HG03354 (cell line): ENCODE results near the gene DPM3.
"Not testable (repeated sequence)": the region's sequence is repeated elsewhere in the genome, so short reads cannot be mapped to it uniquely, and the experiment has no call there.

Experiments
- ATAC-seq: cut with Tn5 transposase; IDR thresholded peaks from one replicate; pipeline ENCODE4 v1.9.1; 2021; ENCODE audit warnings: mild to moderate bottlenecking; ENCODE audit not compliant: unreplicated experiment, poor library complexity, severe bottlenecking

DPM3 gene

DNA sequence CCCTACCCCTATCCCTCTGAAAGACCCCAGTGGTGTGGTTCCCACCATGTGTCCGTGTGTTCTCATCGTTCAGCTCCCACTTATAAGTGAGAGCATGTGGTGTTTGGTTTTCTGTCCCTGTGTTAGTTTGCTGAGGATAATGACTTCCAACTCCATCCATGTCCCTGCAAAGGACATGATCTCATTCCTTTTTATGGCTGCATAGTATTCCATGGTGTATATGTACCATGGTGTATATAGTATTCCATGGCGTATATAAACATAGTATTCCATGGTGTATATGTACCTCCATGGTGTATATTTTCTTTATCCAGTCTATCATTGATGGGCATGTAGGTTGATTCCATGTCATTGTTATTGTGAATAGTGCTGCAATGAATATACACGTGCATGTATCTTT, 23.5 kb upstream of the DPM3 start:
- ATAC-seq: not testable (repeated sequence)

DNA sequence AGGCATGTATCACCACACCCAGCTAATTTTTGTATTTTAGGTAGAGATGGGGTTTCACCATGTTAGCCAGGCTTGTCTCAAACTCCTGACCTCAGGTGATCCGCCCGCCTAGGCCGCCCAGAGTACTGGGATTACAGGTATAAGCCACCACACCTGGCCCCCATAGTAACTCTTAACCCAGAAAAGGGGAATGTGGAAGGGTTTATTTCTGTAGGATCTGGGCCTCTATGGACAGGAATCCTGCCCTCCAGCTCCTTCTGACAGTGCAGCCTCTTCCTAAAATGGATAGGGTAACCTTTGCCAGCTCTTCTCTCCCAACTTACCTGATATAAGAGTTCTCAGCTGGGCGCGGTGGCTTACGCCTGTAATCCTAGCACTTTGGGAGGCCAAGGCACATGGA, 22.3 kb upstream of the DPM3 start:
- ATAC-seq: not testable (repeated sequence)

GRCh38 chr1:155160128-155160527, 19.8 kb upstream of the DPM3 start:
- ATAC-seq: no peak

GRCh38 chr1:155158991-155159390, 18.7 kb upstream of the DPM3 start:
- no peak for ATAC-seq

DNA sequence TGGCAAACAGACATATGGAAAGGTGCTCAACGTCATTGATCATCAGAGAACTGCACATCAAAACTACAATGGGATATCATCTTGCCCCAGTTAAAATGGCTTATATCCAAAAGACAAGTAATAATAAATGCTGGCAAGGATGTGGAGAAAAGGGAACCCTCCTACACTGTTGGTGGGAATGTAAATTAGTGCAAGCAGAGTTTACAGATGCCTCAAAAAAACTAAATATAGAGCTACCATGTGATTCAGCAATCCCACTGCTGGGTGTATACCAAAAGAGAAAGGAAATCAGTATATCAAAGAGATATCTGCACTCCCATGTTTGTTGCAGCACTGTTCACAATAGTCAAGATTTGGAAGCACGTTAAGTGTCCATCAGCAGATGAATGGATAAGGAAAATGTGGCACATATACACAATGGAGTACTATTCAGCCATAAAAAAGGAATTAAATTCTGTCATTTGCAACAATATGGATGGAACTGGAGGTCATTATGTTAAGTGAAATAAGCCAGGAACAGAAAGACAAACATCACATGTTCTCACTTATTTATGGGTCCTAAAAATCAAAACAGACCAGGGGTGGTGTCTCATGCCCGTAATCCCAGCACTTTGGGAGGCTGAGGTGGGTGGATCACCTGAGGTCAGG, 15.8 kb upstream of the DPM3 start:
- ATAC-seq: not testable (repeated sequence)

DNA sequence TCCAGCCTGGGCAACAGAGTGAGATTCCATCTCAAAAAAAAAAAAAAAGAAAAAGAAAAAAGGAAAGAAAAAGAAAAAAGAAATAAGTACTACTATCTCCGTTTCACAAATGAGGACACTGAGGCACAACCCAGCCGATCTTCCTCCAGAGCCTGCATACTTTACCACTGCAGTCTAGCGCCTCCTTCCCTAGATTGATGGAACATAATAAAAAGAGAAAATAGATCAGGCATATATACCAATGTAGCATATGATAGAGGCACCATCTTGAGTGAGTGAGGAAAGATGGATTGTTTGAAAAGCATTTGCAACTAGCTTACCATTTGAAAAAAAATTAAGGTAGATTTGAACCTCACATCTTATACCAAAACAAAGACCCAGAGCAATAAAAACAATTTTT, 5.2 kb upstream of the DPM3 start:
- no peak for ATAC-seq

DNA sequence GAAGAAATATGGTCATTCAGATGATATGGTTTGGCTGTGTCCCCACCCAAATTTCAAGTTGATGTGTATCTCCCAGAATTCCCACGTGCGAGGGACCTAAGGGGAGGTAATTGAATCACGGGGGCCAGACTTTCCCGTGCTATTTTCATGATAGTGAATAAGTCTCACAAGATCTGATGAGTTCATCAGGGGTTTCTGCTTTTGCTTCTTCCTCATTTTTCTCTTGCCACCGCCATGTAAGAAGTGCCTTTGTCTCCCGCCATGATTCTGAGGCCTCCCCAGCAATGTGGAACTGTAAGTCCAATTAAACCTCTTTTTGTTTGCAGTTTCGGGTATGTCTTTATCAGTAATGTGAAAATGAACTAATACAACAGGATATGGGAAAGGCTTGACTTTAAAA, 1.4 kb upstream of the DPM3 start:
- no peak for ATAC-seq

DNA sequence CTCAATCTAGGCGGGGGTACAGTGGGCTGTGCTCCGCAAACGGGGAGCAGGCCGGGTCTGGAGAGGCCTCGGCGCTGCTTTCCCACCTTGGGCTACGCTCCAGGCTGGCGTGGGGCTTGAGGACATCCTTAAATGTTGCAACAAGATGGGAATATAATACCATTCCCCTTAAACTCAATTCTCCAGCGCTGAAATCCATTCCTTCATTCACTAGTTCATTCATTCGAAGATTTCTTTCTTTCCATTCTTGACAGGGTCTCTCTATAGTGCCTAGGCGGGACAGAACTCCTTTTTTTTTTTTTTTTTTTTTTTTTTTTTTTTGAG, 261 bp upstream of the DPM3 start:
- no peak for ATAC-seq

DNA sequence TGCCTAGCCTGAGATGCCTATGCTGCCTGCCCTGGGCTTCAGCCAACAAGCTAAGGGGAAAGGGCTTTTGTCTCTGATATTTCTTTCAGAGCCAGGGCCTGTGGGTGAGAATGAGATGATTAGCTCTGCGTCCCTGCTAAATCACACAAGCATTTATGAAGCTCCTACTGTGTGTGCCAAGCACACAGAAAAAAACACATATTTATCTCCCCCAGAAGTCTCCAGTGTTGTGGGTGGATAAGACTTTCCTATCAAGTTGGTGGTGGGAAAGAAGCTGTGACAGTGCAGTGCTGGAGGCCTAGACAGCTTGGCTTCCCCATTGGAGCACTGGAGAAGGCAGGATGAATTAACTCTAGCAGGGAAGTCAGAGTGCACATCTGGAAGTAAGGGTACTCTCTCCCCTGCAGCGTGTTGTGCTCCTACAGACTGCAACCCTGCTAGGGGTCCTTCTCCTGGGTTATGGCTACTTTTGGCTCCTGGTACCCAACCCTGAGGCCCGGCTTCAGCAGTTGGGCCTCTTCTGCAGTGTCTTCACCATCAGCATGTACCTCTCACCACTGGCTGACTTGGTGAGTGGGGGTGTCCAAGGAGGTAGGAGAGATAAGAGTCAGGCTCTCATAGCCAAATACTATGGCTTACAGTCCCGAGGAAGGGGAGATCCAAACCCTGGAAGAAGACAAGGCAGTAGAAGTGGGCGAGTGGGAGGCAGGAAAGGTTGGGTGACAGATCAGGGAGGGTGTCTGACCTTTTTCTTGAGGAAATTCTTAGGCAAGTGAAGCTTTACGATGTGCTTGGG, 3.0 kb downstream of the DPM3 start:
- no peak for ATAC-seq

DNA sequence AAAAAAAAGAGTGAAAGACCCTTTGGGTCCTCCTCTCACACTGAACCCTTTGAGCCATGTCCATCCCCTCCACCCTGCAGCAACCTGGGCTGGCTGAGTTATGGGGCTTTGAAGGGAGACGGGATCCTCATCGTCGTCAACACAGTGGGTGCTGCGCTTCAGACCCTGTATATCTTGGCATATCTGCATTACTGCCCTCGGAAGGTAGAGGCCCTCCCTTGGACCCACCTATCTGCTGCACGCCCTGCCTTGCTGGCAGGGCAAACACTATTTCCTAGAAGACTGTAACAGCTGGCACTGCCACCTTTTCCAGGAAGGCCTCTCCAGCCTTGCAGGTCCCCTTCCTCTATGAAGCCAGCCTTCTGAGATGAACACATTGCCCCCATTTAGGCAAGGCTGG, 3.6 kb downstream of the DPM3 start:
- no peak for ATAC-seq

DNA sequence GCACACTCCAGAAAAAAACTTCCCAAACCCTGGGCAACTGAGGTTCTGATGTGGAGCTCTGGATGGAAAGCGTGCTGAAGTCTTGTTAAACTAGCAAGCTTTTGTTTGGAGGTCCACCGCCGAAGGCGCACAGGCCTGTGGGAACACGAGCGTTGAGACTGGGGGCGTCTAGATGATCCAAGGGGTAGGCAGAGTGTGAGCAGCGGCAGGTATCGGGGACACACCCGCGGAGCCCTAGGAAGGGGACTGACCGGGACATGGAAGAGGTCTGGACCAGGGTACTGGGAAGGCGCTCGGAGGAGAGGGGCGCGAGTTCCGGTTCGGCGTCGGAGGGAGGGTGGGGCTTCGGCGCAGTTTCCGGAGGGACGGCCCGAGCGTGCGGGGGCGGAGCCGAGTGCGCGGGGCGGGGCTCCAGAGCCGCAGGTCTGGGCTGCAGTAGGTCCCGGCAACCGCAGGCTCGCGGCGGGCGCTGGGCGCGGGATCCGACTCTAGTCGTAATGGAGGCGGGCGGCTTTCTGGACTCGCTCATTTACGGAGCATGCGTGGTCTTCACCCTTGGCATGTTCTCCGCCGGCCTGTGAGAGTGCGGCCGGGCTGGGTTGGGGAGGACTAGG, 4.8 kb downstream of the DPM3 start, which contains the start of gene SLC50A1:
SLC50A1 (plus strand) TSS at position 438 of the 614 bp plus-strand sequence; CDS start at position 498, 60 bp downstream.
- peak; percentile 76 for ATAC-seq

DNA sequence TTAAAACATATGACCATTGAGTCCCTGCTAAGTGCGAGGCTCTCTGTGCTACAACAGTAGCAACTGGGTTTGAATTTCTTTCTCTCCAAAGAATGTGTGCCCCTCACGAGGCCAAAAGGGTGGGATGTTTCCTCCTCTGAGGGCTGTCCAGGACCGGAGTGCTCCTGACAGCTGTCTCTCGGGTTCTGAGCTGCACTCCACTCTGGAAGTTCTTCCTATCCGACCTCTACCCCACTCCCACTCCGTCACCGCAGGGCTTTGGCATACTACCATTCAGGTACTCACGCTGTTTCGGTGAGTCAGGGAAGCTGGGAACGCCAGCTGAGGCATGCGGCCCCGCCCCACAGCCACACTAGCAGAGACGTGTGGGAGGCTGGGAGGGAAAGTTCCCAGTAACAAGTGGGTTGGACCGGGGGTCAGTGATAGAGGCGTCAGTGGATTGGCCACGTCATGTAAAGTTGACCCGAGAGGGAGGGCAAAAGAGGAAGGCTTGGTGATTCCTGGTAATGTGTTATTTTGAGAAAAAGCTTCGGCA, 5.4 kb downstream of the DPM3 start:
- ATAC-seq: peak; percentile 19

DNA sequence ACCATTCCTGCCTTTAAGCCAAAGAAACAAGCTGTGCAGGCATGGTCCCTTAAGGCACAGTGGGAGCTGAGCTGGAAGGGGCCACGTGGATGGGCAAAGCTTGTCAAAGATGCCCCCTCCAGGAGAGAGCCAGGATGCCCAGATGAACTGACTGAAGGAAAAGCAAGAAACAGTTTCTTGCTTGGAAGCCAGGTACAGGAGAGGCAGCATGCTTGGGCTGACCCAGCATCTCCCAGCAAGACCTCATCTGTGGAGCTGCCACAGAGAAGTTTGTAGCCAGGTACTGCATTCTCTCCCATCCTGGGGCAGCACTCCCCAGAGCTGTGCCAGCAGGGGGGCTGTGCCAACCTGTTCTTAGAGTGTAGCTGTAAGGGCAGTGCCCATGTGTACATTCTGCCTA, 6.0 kb downstream of the DPM3 start:
- ATAC-seq: no peak

GRCh38 chr1:155133799-155134281, 6.5 kb downstream of the DPM3 start:
- ATAC-seq: no peak

GRCh38 chr1:155131856-155132255, 8.5 kb downstream of the DPM3 start:
- no peak for ATAC-seq

DNA sequence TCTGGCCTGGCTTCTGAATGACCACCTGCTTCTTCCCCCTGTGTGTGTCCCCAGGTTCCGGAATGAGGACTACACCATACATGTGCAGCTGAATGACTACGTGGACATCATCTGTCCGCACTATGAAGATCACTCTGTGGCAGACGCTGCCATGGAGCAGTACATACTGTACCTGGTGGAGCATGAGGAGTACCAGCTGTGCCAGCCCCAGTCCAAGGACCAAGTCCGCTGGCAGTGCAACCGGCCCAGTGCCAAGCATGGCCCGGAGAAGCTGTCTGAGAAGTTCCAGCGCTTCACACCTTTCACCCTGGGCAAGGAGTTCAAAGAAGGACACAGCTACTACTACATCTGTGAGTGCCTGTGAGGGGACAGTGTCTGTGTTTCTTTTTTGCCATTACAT, 9.0 kb downstream of the DPM3 start:
- ATAC-seq: no peak

DNA sequence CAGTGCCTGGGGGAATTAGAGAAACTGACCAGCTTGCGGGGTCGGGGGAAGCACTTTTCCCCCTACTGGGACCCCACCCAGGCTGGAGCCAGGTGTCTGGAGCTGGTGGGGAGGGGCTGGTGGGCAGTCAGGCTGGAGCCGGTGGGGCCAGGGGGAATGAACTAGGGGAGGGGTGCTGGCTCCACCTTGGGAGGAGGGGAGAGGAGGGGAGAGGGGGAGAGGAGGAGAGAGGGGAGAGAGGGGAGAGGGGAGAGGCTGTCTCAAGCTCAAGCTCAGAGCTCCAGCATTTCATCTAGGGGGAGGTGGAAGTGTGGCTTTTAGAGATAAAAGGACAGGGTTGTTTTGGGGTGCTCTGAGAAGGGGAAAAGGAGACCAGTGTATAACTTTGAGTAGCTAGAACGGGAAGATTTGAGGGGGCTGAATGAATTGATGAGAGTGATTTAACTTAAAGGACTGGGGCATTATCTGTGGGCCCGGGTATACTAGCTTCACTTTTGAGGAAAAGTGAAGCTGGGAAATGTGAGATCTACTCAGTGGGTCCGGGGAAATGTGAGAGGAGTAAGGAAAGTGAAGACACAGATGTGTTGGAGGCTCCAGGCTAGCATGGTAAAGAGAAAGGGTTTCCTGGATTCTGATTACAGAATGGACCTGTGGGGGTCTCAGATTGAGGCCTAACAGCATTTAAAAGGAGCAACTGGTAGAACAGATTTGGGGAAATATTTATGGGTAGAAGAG, 9.9 kb downstream of the DPM3 start:
- ATAC-seq: no peak

DNA sequence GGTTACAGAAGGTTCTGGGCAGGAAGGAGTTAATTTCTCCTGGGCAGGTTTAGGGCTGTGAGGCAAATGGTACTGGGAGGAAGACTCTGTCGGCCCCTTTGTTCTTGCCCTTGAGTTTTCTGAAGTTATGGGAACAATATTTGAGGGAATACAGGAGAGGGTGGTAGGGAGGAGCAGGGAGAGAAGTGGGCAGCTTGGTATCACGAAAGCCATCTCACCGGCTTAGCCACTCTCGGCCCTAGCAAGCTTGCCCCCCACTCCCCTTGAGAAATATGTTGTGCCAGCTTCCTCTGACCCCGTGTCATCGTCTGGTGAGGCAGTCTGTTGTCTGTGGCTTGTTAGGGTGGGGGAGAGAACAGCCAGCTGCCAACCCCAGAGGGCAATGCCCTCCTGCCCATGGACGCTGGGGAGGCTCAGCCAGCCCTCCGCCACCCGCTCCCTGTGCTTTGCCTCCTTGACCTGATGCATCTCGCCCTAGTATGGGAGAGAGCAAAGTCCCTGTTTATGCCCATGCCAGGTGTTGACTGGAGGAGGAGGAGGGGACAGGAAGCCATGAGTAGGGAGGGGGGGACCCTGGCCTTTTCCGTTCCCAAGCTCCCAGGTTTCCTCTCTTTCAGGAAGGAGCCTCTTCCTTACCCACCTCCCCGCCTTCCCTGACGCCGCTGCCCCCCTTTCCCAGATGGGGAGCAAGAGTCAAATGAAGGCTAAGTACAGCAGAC, 11.4 kb downstream of the DPM3 start:
- ATAC-seq: no peak

DNA sequence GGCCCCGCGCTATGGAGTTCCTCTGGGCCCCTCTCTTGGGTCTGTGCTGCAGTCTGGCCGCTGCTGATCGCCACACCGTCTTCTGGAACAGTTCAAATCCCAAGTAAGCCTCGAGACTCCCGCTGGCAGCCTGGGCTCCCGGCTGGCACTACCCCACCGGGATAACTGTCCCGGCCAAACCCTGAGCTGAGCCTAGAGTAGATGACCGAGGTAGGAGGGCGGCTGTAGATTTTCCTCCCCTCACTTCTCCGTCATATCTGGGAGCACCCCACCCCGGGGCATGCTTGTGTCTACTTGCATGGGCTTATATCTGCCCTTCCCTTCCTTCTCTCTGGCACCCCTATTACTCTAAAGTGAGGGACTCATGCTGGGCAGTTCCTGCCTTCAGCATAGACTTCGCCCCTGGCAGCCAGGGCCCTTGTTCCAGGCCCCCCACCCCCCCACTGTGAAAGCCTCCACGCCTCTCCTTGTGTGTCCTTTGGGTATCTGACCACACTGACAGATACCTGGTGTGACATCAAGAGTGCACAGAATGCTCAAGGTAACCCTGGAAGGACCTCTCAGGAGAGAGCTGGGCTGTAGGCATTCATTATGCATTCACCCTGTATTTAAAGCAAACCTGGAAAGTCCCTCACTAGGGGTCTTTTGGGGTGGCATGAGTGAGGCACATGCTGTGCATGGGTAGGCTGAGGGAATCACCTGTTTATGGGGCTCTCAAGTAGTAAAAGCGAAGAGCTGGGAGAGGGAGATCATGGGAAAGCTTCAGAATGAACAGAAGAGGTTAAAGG, 12.2 kb downstream of the DPM3 start:
- no peak for ATAC-seq
